ENCODE measurements around the gene KCNQ1OT1. TPM values are rescaled to one million over a fixed set of nuclear protein-coding genes. Genes with fewer than 3 reads are reported as not detected.

KCNQ1OT1 gene
- total RNA-seq, 1 experiment from 2014 or later = 1.2 TPM

GRCh38 chr11:2731130-2732125 lies 31.6 kb upstream of the KCNQ1OT1 start:
- Histone ChIP-seq H2BK12ac (ENCODE audit: insufficient read length, low read depth, low read length) (no peak overlapping the region), H3K27ac (ENCODE audit: insufficient read length, low read depth, low read length) (no peak overlapping the region), H3K9ac (ENCODE audit: extremely low read depth, insufficient read length, low read length) (no peak overlapping the region), H3K4me1 (ENCODE audit: insufficient read depth, low read length) (no peaks in the 10 kb centered on the region), H4K91ac (ENCODE audit: insufficient read length, low read depth, low read length) (no peak overlapping the region), H2BK20ac (ENCODE audit: low read depth, low read length, poor library complexity, severe bottlenecking) (no peak overlapping the region), H3K9me3 (ENCODE audit: control insufficient read depth, low read depth, low read length) (no peaks in the 10 kb centered on the region), H3K4ac (ENCODE audit: low read depth, low read length) (no peak overlapping the region), H4K20me1 (ENCODE audit: control insufficient read depth, insufficient read depth, insufficient read length) (no peaks in the 10 kb centered on the region), H3K23ac (ENCODE audit: insufficient read length, low read depth, low read length) (no peak overlapping the region), H3K23me2 (ENCODE audit: insufficient read length, low read depth, low read length, poor library complexity, severe bottlenecking) (no peaks in the 10 kb centered on the region), H3K56ac (ENCODE audit: insufficient read length, low read depth, low read length) (no peak overlapping the region), H2BK120ac (ENCODE audit: low read depth, low read length, poor library complexity, severe bottlenecking) (no peak overlapping the region), H3T11ph (ENCODE audit: low read length) (no peak overlapping the region), H2BK15ac (ENCODE audit: low read depth, low read length) (no peak overlapping the region), H3K79me1 (ENCODE audit: insufficient read depth, low read depth, low read length, poor library complexity, severe bottlenecking) (no peaks in the 10 kb centered on the region), H3K79me2 (ENCODE audit: insufficient read depth, low read length) (no peaks in the 10 kb centered on the region), H4K5ac (ENCODE audit: insufficient read length, low read depth, low read length) (no peak overlapping the region), H2AK5ac (ENCODE audit: insufficient read length, low read length) (no peak overlapping the region), H2AFZ (ENCODE audit: low read length) (no peak overlapping the region), H2BK5ac (ENCODE audit: insufficient read length, low read length) (no peak overlapping the region), H3K14ac (ENCODE audit: insufficient read depth, low read length) (no peak overlapping the region; the same call in 1 of the 2 replicates), H3K4me2 (ENCODE audit: insufficient read depth, insufficient read length, low read length) (no peak overlapping the region), H3K27me3 (ENCODE audit: insufficient read depth, low read length) (no peaks in the 10 kb centered on the region; the same call in 1 of the 2 replicates), H4K8ac (replicated peaks; ENCODE audit: insufficient read length, low read depth, low read length) (no peak overlapping the region), H3K18ac (ENCODE audit: insufficient read length, low read depth, low read length) (no peak overlapping the region)
- no peaks in the 10 kb centered on the region for H3K36me3 Mint-ChIP-seq (ENCODE audit: insufficient read depth in 1 of 3, low read depth in 3 of 3)
- no CpG with 5 or more reads among the region's 28 CpGs for WGBS (ENCODE audit: extremely low coverage, insufficient read length, low lambda C conversion rate)
- peaks cover 0 to 3% of the 10 kb centered on the region in 2 experiments; a peak in 1 of 4 replicates for H3K4me1 Mint-ChIP-seq
- no peak for TF ChIP-seq CTCF (conservative IDR thresholded peaks at IDR 0.05)
- DNase-seq = no peak
- H3K27me3 Mint-ChIP-seq (ENCODE audit: low read depth) = peaks cover 97% of the 10 kb centered on the region
- peak overlapping the region in 1 of 3 experiments; percentile 59; a peak in 1 of 7 replicates for H3K27ac Mint-ChIP-seq
- no peaks in the 10 kb centered on the region for H3K9me3 Mint-ChIP-seq
- H3K4me3 Mint-ChIP-seq = no peak overlapping the region
